ENCODE measurements around the gene PHOX2A. TPM values are rescaled to one million over a fixed set of nuclear protein-coding genes. Genes with fewer than 3 reads are reported as not detected.
A peak's percentile ranks its signal among the peaks of the same experiment; 100 is the strongest.
"Not testable (repeated sequence)": the region's sequence is repeated elsewhere in the genome, so short reads cannot be mapped to it uniquely, and the experiment has no call there.

The PHOX2A gene
- total and polyA plus RNA-seq, 2 donors (not counting 1 experiment from before 2014, with no cell fraction given): not detected

GRCh38 chr11:72292106-72292785 lies 48.3 kb upstream of the PHOX2A start:
- Mint-ChIP-seq H3K27ac (no peak overlapping the region), H3K27me3 (no peaks in the 10 kb centered on the region), H3K4me3 (no peak overlapping the region), H3K9me3 (ENCODE audit: insufficient read depth) (no peaks in the 10 kb centered on the region), H3K4me1 (peaks cover 3% of the 10 kb centered on the region)
- intact Hi-C loops (cut with micrococcal nuclease): no loop called here
- Histone ChIP-seq H3K79me2 (ENCODE audit: control insufficient read depth, insufficient read depth, low read length) (no peaks in the 10 kb centered on the region), H3K9ac (ENCODE audit: low read length) (no peak overlapping the region), H4K20me1 (ENCODE audit: control insufficient read depth, insufficient read depth, low read length, poor library complexity, severe bottlenecking) (no peaks in the 10 kb centered on the region), H3K4me1 (ENCODE audit: control insufficient read depth in 2 of 2, insufficient read depth in 2 of 2, low read length in 2 of 2) (peaks cover 0 to 3% of the 10 kb centered on the region in 2 donors), H3K9me3 (ENCODE audit: control extremely low read depth in 1 of 3, control insufficient read depth in 2 of 3, insufficient read depth in 1 of 3, low read length in 2 of 3) (no peaks in the 10 kb centered on the region), H3K36me3 (replicated peaks in 1 of 2; ENCODE audit: control extremely low read depth in 1 of 2, control insufficient read depth in 1 of 2, extremely low read depth in 1 of 2, insufficient read depth in 2 of 2, low read length in 1 of 2) (peaks cover 0 to 9% of the 10 kb centered on the region in 2 experiments), H2AFZ (ENCODE audit: insufficient read depth, low read depth, low read length, poor library complexity, severe bottlenecking) (no peak overlapping the region), H3K27me3 (replicated peaks in 1 of 4; ENCODE audit: control extremely low read depth in 1 of 4, control insufficient read depth in 3 of 4, insufficient read depth in 4 of 4, low read length in 3 of 4) (no peaks in the 10 kb centered on the region), H3K27ac (ENCODE audit: low read length in 2 of 2) (no peak overlapping the region), H3K4me2 (replicated peaks; ENCODE audit: low read depth, low read length, poor library complexity, severe bottlenecking) (no peak overlapping the region), H3K4me3 (ENCODE audit: control extremely low read depth in 1 of 5, extremely low read depth in 1 of 5, insufficient read depth in 1 of 5, low read depth in 2 of 5, low read length in 4 of 5) (no peak overlapping the region)
- TF ChIP-seq EZH2 (IDR thresholded peaks at IDR 0.05; ENCODE audit: borderline replicate concordance, insufficient read depth, low read depth, low read length, poor library complexity, severe bottlenecking) (no peak), CTCF (IDR thresholded peaks at IDR 0.05) (no peak)
- ATAC-seq (ENCODE audit: low read depth): no peak
- DNase-seq: no peak
- WGBS (ENCODE audit: insufficient coverage): 97% methylated on average over 7 of the region's 8 CpGs
- ChIA-PET CTCF (interaction anchor here (0.7 to 3.3 kb wide), 5 partner anchors 118 to 339 kb away, joined by 4 to 16 read pairs (median 4); no protein-coding TSS in a partner anchor), POLR2A (interaction anchor here (0.6 kb wide), 1 partner anchor 159 kb away, joined by 3 read pairs; no protein-coding TSS in a partner anchor)

DNA sequence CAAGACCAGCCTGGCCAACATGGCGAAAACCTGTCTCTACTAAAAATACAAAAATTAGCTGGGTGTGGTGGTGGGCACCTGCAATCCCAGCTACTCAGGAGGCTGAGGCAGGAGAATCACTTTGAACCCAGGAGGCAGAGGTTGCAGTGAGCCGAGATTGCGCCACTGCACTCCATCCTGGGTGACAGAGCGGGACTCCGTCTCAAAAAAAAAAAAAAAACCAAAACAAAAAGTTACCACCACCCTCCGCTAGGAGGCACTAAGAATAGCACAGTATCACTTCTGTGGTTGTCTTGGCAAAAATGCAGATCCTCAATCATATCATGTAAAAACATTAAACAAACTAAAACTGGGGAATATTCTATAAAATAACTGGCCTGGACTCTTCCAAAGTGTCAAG lies 46.8 kb upstream of the PHOX2A start:
- H3K79me2 ChIP-seq (ENCODE audit: control insufficient read depth, insufficient read depth, low read length); H3K9me3 Mint-ChIP-seq (ENCODE audit: insufficient read depth); H3K4me2 ChIP-seq (replicated peaks; ENCODE audit: low read depth, low read length, poor library complexity, severe bottlenecking); H3K27me3 Mint-ChIP-seq; H3K9me3 ChIP-seq (ENCODE audit: control extremely low read depth in 1 of 3, control insufficient read depth in 2 of 3, insufficient read depth in 1 of 3, low read length in 2 of 3); H3K27me3 ChIP-seq (replicated peaks in 1 of 4; ENCODE audit: control extremely low read depth in 1 of 4, control insufficient read depth in 3 of 4, insufficient read depth in 4 of 4, low read length in 3 of 4); H3K4me3 ChIP-seq (ENCODE audit: control extremely low read depth in 1 of 5, extremely low read depth in 1 of 5, insufficient read depth in 1 of 5, low read depth in 2 of 5, low read length in 4 of 5); H4K20me1 ChIP-seq (ENCODE audit: control insufficient read depth, insufficient read depth, low read length, poor library complexity, severe bottlenecking); H3K4me1 Mint-ChIP-seq; H3K9ac ChIP-seq (ENCODE audit: low read length); H3K4me1 ChIP-seq (ENCODE audit: control insufficient read depth in 2 of 2, insufficient read depth in 2 of 2, low read length in 2 of 2); H3K36me3 ChIP-seq (replicated peaks in 1 of 2; ENCODE audit: control extremely low read depth in 1 of 2, control insufficient read depth in 1 of 2, extremely low read depth in 1 of 2, insufficient read depth in 2 of 2, low read length in 1 of 2); POLR2A ChIA-PET; H3K27ac Mint-ChIP-seq; H2AFZ ChIP-seq (ENCODE audit: insufficient read depth, low read depth, low read length, poor library complexity, severe bottlenecking); H3K27ac ChIP-seq (ENCODE audit: low read length in 2 of 2); H3K4me3 Mint-ChIP-seq: not testable (repeated sequence)
- peak; percentile 36 for ATAC-seq (ENCODE audit: low read depth)
- intact Hi-C loops (cut with micrococcal nuclease): loop anchor here (1.0 kb wide), 1 partner anchor 124 kb away; no protein-coding TSS in a partner anchor
- peak; percentile 72 for TF ChIP-seq CTCF (IDR thresholded peaks at IDR 0.05)
- no CpG with 5 or more reads among the region's 6 CpGs for WGBS (ENCODE audit: insufficient coverage)
- peak; percentile 41 for DNase-seq
- CTCF ChIA-PET: interaction anchor here (0.6 to 3.6 kb wide), 7 partner anchors 121 to 1409 kb away, joined by 3 to 16 read pairs (median 7); no protein-coding TSS in a partner anchor
